HCT116 (cell line): ENCODE results near the gene GMDS. TPM values are rescaled to one million over a fixed set of nuclear protein-coding genes. Genes with fewer than 3 reads are reported as not detected.

Experiments
- ATAC-seq: fragments of 200-7000 bp; cut with Tn5 transposase; 2 replicates; pipeline ENCODE4 v1.9.1; 2020; ENCODE audit warnings: mild to moderate bottlenecking, moderate library complexity
- BruUV-seq: library from RNA; stranded (reverse); fragments of 400-500 nt; replicated peaks from 2 replicates; lab custom pipeline; 2021; lab: Mats Ljungman, UMichigan
- CTCF ChIA-PET: fragments of 300-600 bp; sonication (Branson Sonifier 250); formaldehyde crosslinking; loops from one replicate; lab custom pipeline; 2021; ENCODE audit warnings: antibody characterized with exemption; lab: Charles Lee
- POLR2A ChIA-PET: fragments of 300-600, 350-600 bp; sonication (Branson Sonifier 250); formaldehyde crosslinking; loops from one replicate; lab custom pipeline; 2021; ENCODE audit warnings: antibody characterized with exemption; lab: Charles Lee
- RAD21 ChIA-PET, 2 experiments: fragments of 300-600 bp; sonication (Branson Sonifier 250); formaldehyde crosslinking; loops; one replicate each; lab custom pipeline; 2023; ENCODE audit warnings: low total read pairs in 2 of 2; ENCODE audit not compliant: uncharacterized antibody in 2 of 2, unreplicated experiment in 2 of 2, low non-redundant PET in 1 of 2; lab: Charles Lee
- DNase-seq: peaks from one replicate; pipeline ENCODE4 v3.0.0-alpha.2; 2010; ENCODE audit warnings: low read depth, low spot score
- H2AFZ ChIP-seq: fragments of 200-600 bp; shearing (Covaris generic), sonication (generic); 2 replicates; pipeline ENCODE4 v1.6.1; 2017; ENCODE audit warnings: low read depth, mixed run types, mixed read lengths, antibody characterized with exemption, low read length; ENCODE audit not compliant: poor library complexity, severe bottlenecking
- H3K27ac ChIP-seq: 2 replicates; pipeline ENCODE4 v1.5.1; 2012; ENCODE audit warnings: low read depth, low read length
- H3K27me3 ChIP-seq: fragments of 200-600 bp; sonication (generic); 2 replicates; pipeline ENCODE4 v1.6.1; 2016; ENCODE audit warnings: mixed run types, low read length, mixed read lengths; ENCODE audit not compliant: insufficient read depth
- H3K36me3 ChIP-seq, 2 experiments: fragments of 200-500 bp in 1 of 2; fragments of 200-600 bp in 1 of 2; sonication (Bioruptor generic) in 1 of 2; sonication (generic) in 1 of 2; 2 replicates each; pipeline versions ENCODE4 v1.5.1 to v1.6.1; 2014 to 2016; ENCODE audit warnings: low read length in 2 of 2, inconsistent platforms in 1 of 2, mixed read lengths in 1 of 2, mixed run types in 1 of 2; ENCODE audit not compliant: insufficient read depth in 2 of 2, control insufficient read depth in 1 of 2
- H3K4me1 ChIP-seq, 2 experiments: fragments of 200-600 bp in 1 of 2; sonication (generic) in 1 of 2; 2 replicates each; pipeline versions ENCODE4 v1.5.1 to v1.6.1; 2012 to 2017; ENCODE audit warnings: low read length in 2 of 2, inconsistent platforms in 1 of 2, mild to moderate bottlenecking in 1 of 2, mixed read lengths in 1 of 2, mixed run types in 1 of 2, moderate library complexity in 1 of 2; ENCODE audit not compliant: insufficient read depth in 2 of 2, control insufficient read depth in 1 of 2
- H3K4me2 ChIP-seq: fragments of 200-600 bp; sonication (generic); 2 replicates; pipeline ENCODE4 v1.6.1; 2017; ENCODE audit warnings: mixed run types, low read length, mixed read lengths
- H3K4me3 ChIP-seq, 2 experiments: fragments of 200-600 bp in 1 of 2; sonication (generic) in 1 of 2; replicated peaks in 1 of 2; 2 replicates each; pipeline ENCODE4 v1.5.1; 2011 to 2016; ENCODE audit warnings: low read length in 2 of 2, control low read depth in 1 of 2, low read depth in 1 of 2, mild to moderate bottlenecking in 1 of 2, mixed read lengths in 1 of 2, mixed run types in 1 of 2
- H3K79me2 ChIP-seq: fragments of 200-600 bp; sonication (generic); 2 replicates; pipeline ENCODE4 v1.6.1; 2017; ENCODE audit warnings: mild to moderate bottlenecking, mixed run types, low read length, moderate library complexity, mixed read lengths; ENCODE audit not compliant: insufficient read depth
- H3K9ac ChIP-seq: fragments of 200-600 bp; sonication (generic); 2 replicates; pipeline ENCODE4 v1.6.1; 2016; ENCODE audit warnings: low read length, mixed read lengths
- H3K9me2 ChIP-seq: fragments of 200-600 bp; sonication (generic), shearing (Covaris generic); 2 replicates; pipeline ENCODE4 v1.6.1; 2017; ENCODE audit warnings: mixed run types, mild to moderate bottlenecking, moderate library complexity; ENCODE audit not compliant: insufficient read depth
- H3K9me3 ChIP-seq, 2 experiments: fragments of 200-500 bp in 1 of 2; fragments of 200-600 bp in 1 of 2; sonication (Bioruptor generic) in 1 of 2; sonication (generic) in 1 of 2; 2 replicates each; pipeline ENCODE4 v1.6.1; 2014 to 2017; ENCODE audit warnings: low read length in 2 of 2, mixed read lengths in 2 of 2, inconsistent platforms in 1 of 2, low read depth in 1 of 2, mild to moderate bottlenecking in 1 of 2, mixed run types in 1 of 2, moderate library complexity in 1 of 2; ENCODE audit not compliant: control insufficient read depth in 1 of 2, insufficient read depth in 1 of 2
- H4K20me1 ChIP-seq: fragments of 200-600 bp; sonication (generic), shearing (Covaris generic); 2 replicates; pipeline ENCODE4 v1.6.1; 2017; ENCODE audit warnings: mixed run types, mild to moderate bottlenecking, moderate library complexity; ENCODE audit not compliant: insufficient read depth
- CEBPB ChIP-seq: IDR thresholded peaks from 2 replicates; pipeline ENCODE4 v1.6.1; 2012; ENCODE audit warnings: low read depth
- CTCF ChIP-seq, 3 experiments: fragments of 200-600 bp in 1 of 3; sonication (generic) in 1 of 3; IDR thresholded peaks in 2 of 3; conservative IDR thresholded peaks in 1 of 3; 2 replicates each; pipeline ENCODE4 v1.5.1; 2012 to 2017; ENCODE audit warnings: low read depth in 2 of 3, low read length in 2 of 3, antibody characterized with exemption in 1 of 3, borderline replicate concordance in 1 of 3, control low read depth in 1 of 3, mild to moderate bottlenecking in 1 of 3, mixed read lengths in 1 of 3, mixed run types in 1 of 3, moderate library complexity in 1 of 3; ENCODE audit not compliant: insufficient read depth in 1 of 3
- EGR1 ChIP-seq: IDR thresholded peaks from 2 replicates; pipeline ENCODE4 v1.6.1; 2012; ENCODE audit warnings: low read depth
- ELF1 ChIP-seq: IDR thresholded peaks from 2 replicates; pipeline ENCODE4 v1.6.1; 2012; ENCODE audit warnings: low read depth, borderline replicate concordance
- FOSL1 ChIP-seq: IDR thresholded peaks from 2 replicates; pipeline ENCODE4 v1.6.1; 2012; ENCODE audit warnings: low read depth
- JUND ChIP-seq: IDR thresholded peaks from 2 replicates; pipeline ENCODE4 v1.6.1; 2012
- POLR2A ChIP-seq: IDR thresholded peaks from 2 replicates; pipeline ENCODE4 v1.7.0; 2011; ENCODE audit warnings: borderline replicate concordance; ENCODE audit not compliant: insufficient read depth, insufficient read length; ENCODE audit errors: extremely low read depth
- REST ChIP-seq: IDR thresholded peaks from 2 replicates; pipeline ENCODE4 v1.6.1; 2012; ENCODE audit warnings: low read depth
- SRF ChIP-seq: IDR thresholded peaks from 2 replicates; pipeline ENCODE4 v1.6.1; 2012; ENCODE audit warnings: low read depth
- ZBTB33 ChIP-seq: IDR thresholded peaks from 2 replicates; pipeline ENCODE4 v1.6.1; 2011; ENCODE audit warnings: mild to moderate bottlenecking, low read length, moderate library complexity; ENCODE audit not compliant: insufficient replicate concordance; ENCODE audit errors: extremely low read depth
- ZFX ChIP-seq: fragments of 450-650 bp; IDR thresholded peaks from 2 replicates; pipeline ENCODE4 v1.6.1; 2017
- intact Hi-C: fragments of 100-400 bp; cut with micrococcal nuclease; formaldehyde crosslinking; loops from 2 replicates; pipeline ENCODE4 v1.10.0; 2022
- total RNA-seq: library from RNA; stranded (reverse); gene quantifications from one replicate; pipeline ENCODE4 v1.2.1, GENCODE V29; 2021; ENCODE audit not compliant: unreplicated experiment

Gene GMDS
- total RNA-seq, 1 experiment from 2014 or later = 34.4 TPM

GRCh38 chr6:1849691-1850090, 395.7 kb downstream of the GMDS start:
- no peaks in the 10 kb centered on the region for H3K79me2 ChIP-seq
- no peak for DNase-seq
- no TSS peak for BruUV-seq
- no peak overlapping the region for H3K4me3 ChIP-seq
- ATAC-seq = no peak
- no peaks in the 10 kb centered on the region for H3K9me2 ChIP-seq
- no peaks in the 10 kb centered on the region for H3K27me3 ChIP-seq
- intact Hi-C loops = no loop called here
- ChIA-PET POLR2A (no interaction called here), RAD21 (no interaction called here), CTCF (no interaction called here)
- no peaks in the 10 kb centered on the region for H4K20me1 ChIP-seq
- no peak for TF ChIP-seq ZBTB33
- TF ChIP-seq SRF = no peak
- no peak for TF ChIP-seq POLR2A
- TF ChIP-seq FOSL1 = no peak
- TF ChIP-seq ZFX = no peak
- no peak for TF ChIP-seq EGR1
- no peak for TF ChIP-seq CEBPB
- TF ChIP-seq JUND = no peak
- TF ChIP-seq ELF1 = no peak
- TF ChIP-seq REST = no peak
- TF ChIP-seq CTCF (IDR thresholded peaks at IDR 0.05 in 2 of 3, conservative IDR thresholded peaks at IDR 0.05 in 1 of 3; ENCODE audit: borderline replicate concordance in 1 of 3, insufficient read depth in 1 of 3, low read depth in 2 of 3, low read length in 2 of 3) = no peak
- H3K9me3 ChIP-seq = no peaks in the 10 kb centered on the region
- no peaks in the 10 kb centered on the region for H3K4me1 ChIP-seq
- H3K36me3 ChIP-seq = no peaks in the 10 kb centered on the region
- H3K9ac ChIP-seq = no peak overlapping the region
- no peak overlapping the region for H3K27ac ChIP-seq
- H2AFZ ChIP-seq = no peak overlapping the region
- no peak overlapping the region for H3K4me2 ChIP-seq
